LNCAP (cell line): ENCODE data around the gene KCNE4.

Source experiments
- TF ChIP-seq, protein P1 (sequence below): fragments of 450-650 bp; IDR thresholded peaks from 2 replicates; pipeline ENCODE4 v1.5.1; 2017; ENCODE audit warnings: mild to moderate bottlenecking

Gene KCNE4

GRCh38 chr2:223092667-223093066 lies 40.7 kb downstream of the KCNE4 start:
- TF ChIP-seq, protein P1, sequence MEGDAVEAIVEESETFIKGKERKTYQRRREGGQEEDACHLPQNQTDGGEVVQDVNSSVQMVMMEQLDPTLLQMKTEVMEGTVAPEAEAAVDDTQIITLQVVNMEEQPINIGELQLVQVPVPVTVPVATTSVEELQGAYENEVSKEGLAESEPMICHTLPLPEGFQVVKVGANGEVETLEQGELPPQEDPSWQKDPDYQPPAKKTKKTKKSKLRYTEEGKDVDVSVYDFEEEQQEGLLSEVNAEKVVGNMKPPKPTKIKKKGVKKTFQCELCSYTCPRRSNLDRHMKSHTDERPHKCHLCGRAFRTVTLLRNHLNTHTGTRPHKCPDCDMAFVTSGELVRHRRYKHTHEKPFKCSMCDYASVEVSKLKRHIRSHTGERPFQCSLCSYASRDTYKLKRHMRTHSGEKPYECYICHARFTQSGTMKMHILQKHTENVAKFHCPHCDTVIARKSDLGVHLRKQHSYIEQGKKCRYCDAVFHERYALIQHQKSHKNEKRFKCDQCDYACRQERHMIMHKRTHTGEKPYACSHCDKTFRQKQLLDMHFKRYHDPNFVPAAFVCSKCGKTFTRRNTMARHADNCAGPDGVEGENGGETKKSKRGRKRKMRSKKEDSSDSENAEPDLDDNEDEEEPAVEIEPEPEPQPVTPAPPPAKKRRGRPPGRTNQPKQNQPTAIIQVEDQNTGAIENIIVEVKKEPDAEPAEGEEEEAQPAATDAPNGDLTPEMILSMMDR = no peak

GRCh38 chr2:223093436-223094241 lies 41.6 kb downstream of the KCNE4 start:
- TF ChIP-seq, protein P1 = no peak

DNA sequence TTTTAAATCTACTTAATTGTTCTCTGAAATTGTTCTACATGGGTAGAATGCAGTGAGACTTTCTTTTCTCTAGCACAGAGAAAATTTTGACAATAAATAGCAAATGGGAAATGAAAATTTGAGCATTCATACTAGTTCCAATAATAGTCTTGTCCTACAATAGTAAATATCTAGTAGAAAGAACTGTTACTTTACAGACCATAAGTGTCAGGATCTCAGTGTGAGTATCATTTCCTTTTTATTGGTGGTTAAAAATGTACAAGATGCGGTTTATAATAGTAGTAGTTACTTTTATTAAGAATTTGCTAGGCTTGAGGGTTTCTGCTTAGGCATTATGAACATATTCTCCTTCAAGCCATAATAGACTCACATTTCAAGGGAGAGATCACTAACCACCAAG lies 43.2 kb downstream of the KCNE4 start:
- TF ChIP-seq, protein P1 = no peak

DNA sequence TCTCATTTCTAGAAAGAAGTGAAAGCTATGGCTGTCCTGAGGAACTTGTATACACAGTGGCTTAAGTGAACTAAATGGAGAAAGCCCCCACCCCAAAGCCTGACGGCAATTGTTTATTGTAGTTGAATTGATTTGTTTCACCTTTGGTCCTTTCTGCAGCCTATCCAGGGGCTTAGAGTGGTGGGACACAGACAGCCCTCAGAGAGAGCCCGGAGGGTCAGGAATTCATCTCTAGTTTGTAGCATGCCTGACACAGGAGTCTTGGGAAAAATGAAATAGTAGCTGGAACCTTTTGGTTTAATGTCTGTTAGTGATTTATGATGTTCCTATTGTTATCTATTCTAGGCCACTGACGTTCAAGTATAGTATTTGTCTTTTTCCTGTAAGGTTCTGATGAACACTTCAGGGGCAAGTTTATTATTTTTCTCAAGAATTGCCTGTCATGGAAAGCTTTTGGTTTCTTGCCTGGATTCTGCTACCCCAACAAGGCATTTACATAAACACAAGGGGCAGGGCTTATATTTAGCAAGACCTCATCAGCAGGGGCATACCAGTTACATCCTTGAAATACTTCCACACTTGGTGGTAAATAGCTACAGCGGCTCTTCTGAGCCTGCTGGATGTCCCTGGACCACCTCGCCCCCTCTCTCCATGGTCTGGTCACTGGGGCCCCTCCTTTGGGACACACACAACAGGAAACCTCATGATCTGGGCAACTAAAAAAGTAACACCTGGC lies 44.4 kb downstream of the KCNE4 start:
- TF ChIP-seq, protein P1 = no peak

DNA sequence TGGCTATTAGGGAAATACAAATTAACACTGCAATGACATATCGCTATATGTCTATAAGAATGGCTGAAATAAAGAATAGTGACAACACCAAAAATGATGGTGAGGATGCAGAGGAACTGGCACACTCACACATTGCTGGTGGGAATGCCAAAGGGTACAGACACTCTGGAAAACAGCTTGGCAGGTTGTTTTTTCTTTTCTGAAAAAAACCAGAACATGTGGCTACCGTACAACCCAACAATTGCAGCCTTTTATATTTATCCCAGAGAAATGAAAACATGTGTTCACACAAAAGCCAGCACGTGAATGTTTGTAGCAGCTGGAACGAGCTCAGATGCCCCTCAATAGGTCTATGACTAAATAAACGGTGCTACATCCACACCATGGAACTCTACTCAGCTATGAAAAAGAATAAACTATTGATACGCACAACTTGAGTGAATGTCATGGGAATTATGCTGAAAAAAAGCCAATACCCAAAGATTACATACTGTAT lies 45.9 kb downstream of the KCNE4 start:
- TF ChIP-seq, protein P1 = no peak

DNA sequence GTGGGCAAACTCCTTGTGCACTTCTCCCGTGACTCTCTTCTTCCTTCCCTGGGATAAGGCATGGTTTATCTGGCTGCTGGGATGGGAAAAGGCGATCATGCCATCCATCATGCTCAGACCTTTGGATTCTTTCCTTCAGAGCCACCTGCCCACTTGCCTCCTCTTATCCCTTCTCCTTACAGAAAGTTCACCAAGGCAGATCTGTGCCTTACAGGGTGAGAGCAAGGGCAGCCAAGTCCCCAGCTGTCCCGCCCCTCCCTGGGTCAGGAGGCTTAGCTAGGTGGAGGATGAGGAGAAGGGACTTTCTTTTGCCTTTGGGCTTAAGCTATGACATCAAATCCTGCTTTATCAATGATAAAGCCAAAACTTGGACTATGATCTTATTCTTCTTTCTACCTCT lies 47.6 kb downstream of the KCNE4 start:
- TF ChIP-seq, protein P1 = no peak

- TF ChIP-seq, protein P1 = no peak
Observed at GRCh38 chr2:223100061-223100511, 48.1 kb downstream of the KCNE4 start.
